Esophagus (tissue), 2 donors: Measurements from ENCODE around the gene SPOCK2. TPM values are rescaled to one million over a fixed set of nuclear protein-coding genes. Genes with fewer than 3 reads are reported as not detected.
"Not testable (repeated sequence)": the region's sequence is repeated elsewhere in the genome, so short reads cannot be mapped to it uniquely, and the experiment has no call there.

Experiments used
- H3K27ac ChIP-seq, 2 donors: one replicate each; pipeline ENCODE4 v1.5.1; 2013; ENCODE audit warnings: low read depth in 2 of 2, mild to moderate bottlenecking in 2 of 2, inconsistent platforms in 1 of 2, low read length in 1 of 2, moderate library complexity in 1 of 2
- H3K27me3 ChIP-seq, 2 donors: one replicate each; pipeline ENCODE4 v1.6.1; 2013; ENCODE audit warnings: low read length in 2 of 2, control low read depth in 1 of 2, mild to moderate bottlenecking in 1 of 2; ENCODE audit not compliant: insufficient read depth in 2 of 2, control insufficient read depth in 1 of 2
- H3K36me3 ChIP-seq, 2 donors: one replicate each; pipeline ENCODE4 v1.6.1; 2013; ENCODE audit warnings: low read length in 1 of 2; ENCODE audit not compliant: control insufficient read depth in 2 of 2, insufficient read depth in 2 of 2
- H3K4me1 ChIP-seq, 2 donors: one replicate each; pipeline ENCODE4 v1.6.1; 2013; ENCODE audit warnings: low read length in 1 of 2; ENCODE audit not compliant: control insufficient read depth in 2 of 2, insufficient read depth in 2 of 2
- H3K4me3 ChIP-seq, 2 donors: one replicate each; pipeline ENCODE4 v1.5.1; 2013; ENCODE audit warnings: low read length in 2 of 2, mild to moderate bottlenecking in 2 of 2, low read depth in 1 of 2, moderate library complexity in 1 of 2
- H3K9me3 ChIP-seq, 2 donors: one replicate each; pipeline ENCODE4 v1.6.1; 2013; ENCODE audit warnings: mild to moderate bottlenecking in 2 of 2, low read depth in 1 of 2, low read length in 1 of 2, moderate library complexity in 1 of 2; ENCODE audit not compliant: control insufficient read depth in 2 of 2, insufficient read depth in 1 of 2
- WGBS, 2 donors: extraction: QIAGEN DNeasy Blood & Tissue Kit; methylation state at CpG; one replicate each; pipeline ENCODE4 v1.1.7; 2013; 5-methylcytosine and 5-hydroxymethylcytosine counted together
- polyA plus RNA-seq, 2 donors: library from polyadenylated mRNA; stranded (reverse); fragments of 200-250 nt; gene quantifications; one replicate each; pipeline ENCODE4 v1.2.3, GENCODE V29; 2013
- donor health status: healthy with polysubstance abuse.
- donor health status: Bipolar disorder and iron deficiency.

The SPOCK2 gene, protein sequence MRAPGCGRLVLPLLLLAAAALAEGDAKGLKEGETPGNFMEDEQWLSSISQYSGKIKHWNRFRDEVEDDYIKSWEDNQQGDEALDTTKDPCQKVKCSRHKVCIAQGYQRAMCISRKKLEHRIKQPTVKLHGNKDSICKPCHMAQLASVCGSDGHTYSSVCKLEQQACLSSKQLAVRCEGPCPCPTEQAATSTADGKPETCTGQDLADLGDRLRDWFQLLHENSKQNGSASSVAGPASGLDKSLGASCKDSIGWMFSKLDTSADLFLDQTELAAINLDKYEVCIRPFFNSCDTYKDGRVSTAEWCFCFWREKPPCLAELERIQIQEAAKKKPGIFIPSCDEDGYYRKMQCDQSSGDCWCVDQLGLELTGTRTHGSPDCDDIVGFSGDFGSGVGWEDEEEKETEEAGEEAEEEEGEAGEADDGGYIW
- polyA plus RNA-seq, result 1 to 10 TPM; 1.5 to 1.9 TPM

DNA sequence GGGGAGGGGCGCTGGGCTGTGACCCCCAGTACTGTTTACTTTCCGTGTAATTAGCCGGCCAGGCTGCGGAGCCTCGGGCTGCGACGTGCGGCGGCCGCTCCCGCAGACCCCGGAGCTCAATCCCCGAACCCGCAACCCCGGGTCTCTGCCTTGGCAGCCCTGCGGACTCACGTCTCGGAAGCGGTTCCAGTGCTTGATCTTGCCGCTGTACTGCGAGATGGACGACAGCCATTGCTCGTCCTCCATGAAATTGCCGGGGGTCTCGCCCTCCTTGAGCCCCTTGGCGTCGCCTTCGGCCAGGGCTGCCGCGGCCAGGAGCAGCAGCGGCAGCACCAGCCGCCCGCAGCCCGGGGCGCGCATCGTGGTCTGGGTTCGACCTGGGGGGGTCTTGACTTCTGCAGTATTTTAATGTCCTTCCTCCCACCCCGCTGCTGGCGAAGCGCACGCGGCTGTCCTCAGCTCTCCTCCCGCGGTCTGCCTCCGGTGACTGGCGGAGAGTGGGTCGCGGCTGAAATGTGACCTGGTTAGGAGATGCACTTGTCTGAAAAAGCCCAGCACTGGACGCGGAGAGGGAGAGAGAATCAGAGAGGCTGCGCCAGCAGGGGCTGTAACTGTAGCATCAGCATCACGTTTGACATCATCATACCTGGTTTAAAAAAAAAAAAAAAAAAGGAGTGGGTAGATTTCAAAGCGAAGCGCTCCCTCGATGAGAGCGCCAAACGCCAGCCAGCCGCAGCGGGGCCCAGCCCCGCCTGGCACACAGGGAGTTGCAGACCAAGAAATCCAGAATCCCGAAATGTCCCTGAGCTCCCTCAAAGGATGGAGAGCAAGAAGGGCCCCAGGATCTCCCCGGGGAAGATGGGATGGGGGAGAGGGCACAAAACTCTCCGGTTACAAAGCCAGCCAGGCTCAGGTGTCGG, at the start of gene SPOCK2:
TSS of gene SPOCK2 (minus strand) at position 583 of the 920 bp plus-strand sequence. CDS start at position 360, 223 bp downstream.
- 5 to 8% methylated on average over 64 to 65 of the region's 65 CpGs for WGBS, 2 donors

DNA sequence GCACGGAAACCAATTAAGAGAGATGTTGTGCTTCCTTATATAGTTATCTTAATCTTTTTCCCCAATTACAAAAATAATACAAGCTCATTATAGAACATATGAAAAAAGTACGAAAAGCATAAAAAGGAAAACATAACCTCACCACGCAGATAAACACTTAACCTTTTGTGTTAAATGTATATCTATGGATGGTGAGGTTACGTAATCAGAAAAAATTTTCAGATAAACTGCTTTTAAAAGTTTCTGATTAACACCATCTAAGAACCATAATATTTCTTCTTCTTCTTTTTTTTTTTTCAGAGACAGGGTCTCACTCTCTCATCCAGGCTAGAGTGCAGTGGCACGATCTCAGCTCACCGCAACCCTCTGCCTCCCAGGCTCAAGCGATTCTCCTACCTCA, 49.2 kb upstream of the SPOCK2 start:
- Histone ChIP-seq H3K36me3 (peaks cover 0 to 3% of the 10 kb centered on the region in 2 donors), H3K4me3 (no peak overlapping the region), H3K27me3 (no peaks in the 10 kb centered on the region), H3K4me1 (no peaks in the 10 kb centered on the region), H3K9me3 (no peaks in the 10 kb centered on the region), H3K27ac (no peak overlapping the region)
- 97 to 99% methylated on average over 7 of the region's 7 CpGs for WGBS, 2 donors

More for the DNA sequence above, at the start of gene SPOCK2:
- no peaks in the 10 kb centered on the region for H3K36me3 ChIP-seq
- peak within 1 kb of the TSS; percentile 37 to 66 for H3K27ac ChIP-seq
- peak within 1 kb of the TSS; percentile 31 to 34 for H3K4me3 ChIP-seq
- H3K9me3 ChIP-seq, result peaks cover 0 to 2% of the 10 kb centered on the region in 2 donors
- peaks cover 0 to 10% of the 10 kb centered on the region in 2 donors for H3K27me3 ChIP-seq
- H3K4me1 ChIP-seq, result peaks cover 7 to 8% of the 10 kb centered on the region in 2 donors

DNA sequence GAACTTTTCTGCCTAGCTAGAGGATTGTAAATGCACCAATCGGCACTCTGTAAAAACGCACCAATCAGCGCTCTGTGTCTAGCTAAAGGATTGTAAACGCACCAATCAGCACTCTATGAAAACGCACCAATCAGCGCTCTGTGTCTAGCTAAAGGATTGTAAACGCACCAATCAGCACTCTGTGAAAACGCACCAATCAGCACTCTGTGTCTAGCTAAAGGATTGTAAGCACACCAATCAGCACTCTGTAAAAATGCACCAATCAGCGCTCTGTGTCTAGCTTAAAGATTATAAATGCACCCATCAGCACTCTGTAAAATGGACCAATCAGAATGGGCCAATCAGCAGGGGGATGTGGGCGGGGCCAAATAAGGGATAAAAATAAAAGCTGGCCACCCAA, 47.9 kb upstream of the SPOCK2 start:
- H3K4me3 ChIP-seq, H3K27ac ChIP-seq, H3K4me1 ChIP-seq, H3K9me3 ChIP-seq, H3K36me3 ChIP-seq, H3K27me3 ChIP-seq: not testable (repeated sequence)
- WGBS, 2 donors, result 97 to 98% methylated on average over 10 of the region's 10 CpGs

DNA sequence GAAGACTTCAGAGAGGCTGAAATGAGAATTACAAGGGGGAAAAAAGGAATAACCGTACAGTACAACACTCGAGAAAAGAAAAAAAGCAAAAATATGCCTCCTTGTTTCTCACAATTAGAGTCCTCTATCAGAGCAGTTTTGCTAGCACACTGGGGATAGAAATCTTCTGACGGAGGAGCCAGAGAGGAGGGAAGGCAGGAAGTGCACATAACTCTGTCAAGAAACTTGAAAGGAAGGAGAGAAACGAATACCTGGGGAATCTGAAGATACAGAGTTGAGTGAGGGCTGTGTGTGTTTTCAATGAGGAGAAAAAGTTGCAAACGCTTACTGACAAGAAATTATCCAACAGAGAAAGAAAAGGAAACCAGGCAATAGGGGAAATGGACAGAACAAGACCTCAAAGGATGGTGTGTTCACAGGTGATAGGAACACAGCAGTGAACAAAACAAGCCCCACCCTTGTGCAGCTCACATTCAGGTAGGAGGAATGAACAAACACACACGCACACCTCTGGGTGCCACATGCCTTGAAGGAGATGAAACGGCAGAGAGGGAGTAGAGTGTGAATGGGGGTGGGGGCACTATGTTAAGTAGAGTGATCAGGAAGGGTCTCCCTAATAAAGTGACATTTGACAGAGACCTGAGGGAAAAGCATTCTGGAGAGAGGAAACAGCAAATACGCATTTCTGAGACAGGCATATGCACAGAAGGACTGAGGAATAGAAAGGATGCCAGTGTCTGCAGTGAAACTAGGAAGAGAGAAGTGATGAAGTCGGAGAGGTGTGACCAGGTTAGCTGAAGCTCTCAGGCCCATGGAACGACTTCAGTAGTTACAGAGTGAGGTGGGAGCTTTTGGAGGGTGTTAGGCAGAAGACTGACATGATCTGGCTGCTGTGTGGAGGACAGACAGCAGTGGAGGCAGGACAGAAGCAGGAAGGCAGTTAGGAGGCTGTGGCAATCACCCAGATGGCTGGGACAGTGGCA, 46.7 kb upstream of the SPOCK2 start:
- Histone ChIP-seq H3K27me3 (no peaks in the 10 kb centered on the region), H3K4me1 (no peaks in the 10 kb centered on the region), H3K27ac (no peak overlapping the region), H3K4me3 (no peak overlapping the region), H3K9me3 (no peaks in the 10 kb centered on the region), H3K36me3 (peaks cover 0 to 3% of the 10 kb centered on the region in 2 donors)
- WGBS, 2 donors, result 82% methylated on average over 10 of the region's 10 CpGs

DNA sequence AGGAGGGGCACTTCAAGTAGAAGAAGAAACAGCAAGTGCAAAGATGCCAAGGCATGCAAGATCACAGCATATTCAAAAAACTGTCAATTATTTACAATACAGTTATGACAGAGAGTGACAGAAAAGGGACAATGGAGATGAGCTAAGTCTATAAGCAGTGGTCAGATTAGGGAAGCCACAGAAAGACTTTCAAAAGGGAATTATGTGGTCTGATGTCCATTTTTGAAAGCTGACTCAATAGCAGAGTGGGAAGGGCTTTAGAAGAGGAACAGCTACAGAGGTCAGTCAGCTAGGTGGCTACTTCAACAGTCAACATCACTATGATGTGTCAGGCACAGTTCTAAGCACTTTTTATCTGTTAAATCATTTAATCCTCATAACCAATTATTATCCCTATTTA, 45.2 kb upstream of the SPOCK2 start:
- H3K4me3 ChIP-seq, result no peak overlapping the region
- no peaks in the 10 kb centered on the region for H3K27me3 ChIP-seq
- peaks cover 0 to 3% of the 10 kb centered on the region in 2 donors for H3K36me3 ChIP-seq
- no peaks in the 10 kb centered on the region for H3K4me1 ChIP-seq
- H3K9me3 ChIP-seq, result no peaks in the 10 kb centered on the region
- no peak overlapping the region for H3K27ac ChIP-seq

DNA sequence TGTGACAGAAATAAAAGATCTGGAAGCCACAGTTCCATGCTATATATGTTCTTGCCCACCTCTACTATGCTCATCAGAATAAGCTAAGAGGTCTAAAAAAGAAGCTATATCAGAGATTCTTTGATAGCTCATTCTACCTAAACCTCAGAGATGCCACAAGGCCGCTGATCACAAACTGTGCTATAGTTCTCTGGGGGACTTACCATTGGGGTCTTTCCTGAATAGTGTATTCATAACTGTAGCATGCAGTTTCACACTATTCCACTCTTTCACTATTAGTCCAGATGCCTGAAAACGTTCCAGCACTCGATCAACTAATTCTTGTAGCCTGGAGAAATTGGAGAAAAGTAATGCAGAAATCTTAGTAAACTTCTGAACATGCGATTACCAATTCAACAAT, 44.5 kb upstream of the SPOCK2 start:
- Histone ChIP-seq H3K4me1 (no peaks in the 10 kb centered on the region), H3K4me3 (no peak overlapping the region), H3K27ac (no peak overlapping the region), H3K27me3 (no peaks in the 10 kb centered on the region), H3K9me3 (no peaks in the 10 kb centered on the region), H3K36me3 (peaks cover 0 to 3% of the 10 kb centered on the region in 2 donors)
- WGBS, 2 donors, result 85 to 86% methylated on average over 4 of the region's 4 CpGs

DNA sequence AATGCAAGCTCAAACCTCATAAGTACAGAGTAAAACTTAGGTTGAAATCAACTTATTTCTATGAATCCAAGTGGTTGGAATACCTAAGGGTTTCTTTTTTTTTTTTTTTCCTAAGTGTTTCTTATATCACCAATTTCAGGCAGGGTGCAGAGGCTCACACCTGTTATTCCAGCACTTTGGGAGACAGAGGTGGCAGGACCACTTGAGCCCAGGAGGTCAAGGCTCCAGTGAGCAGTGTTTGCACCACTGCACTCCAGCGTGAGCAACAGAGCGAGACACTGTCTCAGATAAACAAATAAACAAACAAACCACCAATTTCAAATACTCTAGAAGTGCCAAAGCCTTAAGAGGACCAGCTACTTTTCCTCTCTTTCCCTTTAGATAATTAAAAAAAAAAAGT, 39.2 kb upstream of the SPOCK2 start:
- Histone ChIP-seq H3K27me3 (no peaks in the 10 kb centered on the region), H3K4me1 (no peaks in the 10 kb centered on the region), H3K9me3 (no peaks in the 10 kb centered on the region), H3K27ac (no peak overlapping the region), H3K36me3 (no peaks in the 10 kb centered on the region), H3K4me3 (no peak overlapping the region)
- WGBS, 2 donors, result 92 to 95% methylated on average over 2 of the region's 2 CpGs

DNA sequence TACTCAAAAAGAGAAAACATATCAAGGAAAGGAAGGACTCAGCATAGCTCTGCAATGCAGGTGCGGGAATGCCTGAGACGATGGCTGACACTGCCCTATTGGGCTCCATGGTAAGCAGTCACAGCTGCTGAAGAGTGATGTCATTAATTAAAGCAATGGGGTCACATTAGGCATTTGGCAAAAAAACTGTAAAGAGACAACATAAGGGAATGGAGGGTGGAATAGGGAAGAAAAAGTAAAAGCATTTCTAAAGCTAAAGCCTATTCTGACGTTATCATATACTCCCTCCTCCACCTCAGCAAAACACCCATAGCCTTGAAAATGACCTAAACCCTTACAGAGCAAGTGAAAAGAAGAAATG, 38.5 kb upstream of the SPOCK2 start:
- Histone ChIP-seq H3K4me3 (no peak overlapping the region), H3K27me3 (no peaks in the 10 kb centered on the region), H3K27ac (no peak overlapping the region), H3K4me1 (no peaks in the 10 kb centered on the region), H3K36me3 (no peaks in the 10 kb centered on the region), H3K9me3 (no peaks in the 10 kb centered on the region)
- WGBS, 2 donors, result 91 to 95% methylated on average over 3 of the region's 3 CpGs
